Heart right ventricle (tissue), 16 donors: Measurements from ENCODE around the gene KANSL3. TPM values are rescaled to one million over a fixed set of nuclear protein-coding genes. Genes with fewer than 3 reads are reported as not detected.

Experiments
- ATAC-seq, 8 donors: fragments of 200-7000 bp; cut with Tn5 transposase; one replicate each; pipeline ENCODE4 v1.9.1; 2020; ENCODE audit warnings: mild to moderate bottlenecking in 8 of 8, moderate library complexity in 8 of 8, moderate number of reproducible peaks in 1 of 8
- DNase-seq, 2 donors: peaks; one replicate each; pipeline ENCODE4 v3.0.0-alpha.2; 2020
- H3K27ac ChIP-seq, 10 donors: fragments of 200-600 bp; sonication (generic) in 2 of 10; one replicate each; pipeline versions ENCODE4 v1.5.0 to v1.8.0; 2020 to 2022; ENCODE audit warnings: mild to moderate bottlenecking in 3 of 10
- H3K27me3 ChIP-seq, 7 donors: fragments of 200-600 bp; one replicate each; pipeline ENCODE4 v1.8.0; 2021 to 2022; ENCODE audit warnings: mild to moderate bottlenecking in 2 of 7
- H3K36me3 ChIP-seq, 9 donors: fragments of 200-600 bp; sonication (generic) in 1 of 9; one replicate each; pipeline versions ENCODE4 v1.5.0 to v1.8.0; 2020 to 2022; ENCODE audit warnings: mild to moderate bottlenecking in 2 of 9
- H3K4me1 ChIP-seq, 9 donors: fragments of 200-600 bp; sonication (generic) in 1 of 9; one replicate each; pipeline versions ENCODE4 v1.5.0 to v1.8.0; 2020 to 2022; ENCODE audit warnings: mild to moderate bottlenecking in 4 of 9
- H3K4me3 ChIP-seq, 10 donors: fragments of 200-600 bp; sonication (generic) in 2 of 10; one replicate each; pipeline versions ENCODE4 v1.5.0 to v1.8.0; 2020 to 2022; ENCODE audit warnings: mild to moderate bottlenecking in 7 of 10, moderate library complexity in 2 of 10
- H3K9me3 ChIP-seq, 11 donors: fragments of 200-600 bp in 10 of 11; sonication (generic) in 2 of 11; one replicate each; pipeline versions ENCODE4 v1.5.0 to v1.8.0; 2013 to 2022; ENCODE audit warnings: mild to moderate bottlenecking in 2 of 11, control low read depth in 1 of 11, moderate library complexity in 1 of 11
- CTCF ChIP-seq, 9 donors: fragments of 200-600 bp; sonication (generic) in 2 of 9; IDR thresholded peaks; one replicate each; pipeline versions ENCODE4 v1.5.0 to v1.8.0; 2021 to 2022; ENCODE audit warnings: antibody characterized with exemption in 9 of 9, mild to moderate bottlenecking in 5 of 9, moderate library complexity in 1 of 9
- WGBS, 2 donors: extraction: QIAGEN DNeasy Blood & Tissue Kit; methylation state at CpG; one replicate each; pipeline ENCODE4 v1.1.7; 2013; ENCODE audit warnings: inconsistent platforms in 1 of 2; 5-methylcytosine and 5-hydroxymethylcytosine counted together
- intact Hi-C, 10 donors: fragments of 100-400 bp; cut with DNase I; formaldehyde crosslinking; loops; one replicate each; pipeline versions ENCODE4 v1.11.1 to v1.14.2; 2022
- polyA plus RNA-seq, 2 donors: library from polyadenylated mRNA; stranded (reverse); fragments of 200-250 nt; gene quantifications; one replicate each; pipeline ENCODE4 v1.2.3, GENCODE V29; 2013
- total RNA-seq, 10 donors: library from RNA; stranded (reverse); fragmentation: NEBNext Ultra II Directional in 3 of 10; extraction: Animal tissue kit (Norgen Biotek cat#: 25700) in 3 of 10; gene quantifications; one replicate each; pipeline versions ENCODE4 v1.2.1 to v1.2.4, GENCODE V29; 2021 to 2023
- donor health status: Arrhythmogenic right ventricular cardiomyopathy.
- donor health status: ischemic (EF 13 %, LVEDD 7.1; RV severe dilation, severe dysfunction).
- donor health status: healthy with polysubstance abuse.
- donor health status: DM: no; HTN: yes; CAD: no.
- donor health status: DM: no; HTN: no; CAD: no.
- donor health status: ischemic (EF 25% LVEDD 6.9; RV normal size, moderate dysfunction).
- donor health status: ischemic (EF 25% LVEDD 5.7; RV mildly dilated, moderate dysfunction).
- donor health status: healthy.
- donor health status: DM: yes; HTN: yes; CAD: no.
- donor health status: Ischemic cardiomyopathy.
- donor health status: ischemic (EF 35%, LVEDD 5.7; RV mildly dilated, moderate dysfunction).
- donor health status: nonischemic (EF 11% LVEDD 7.7; RV severe dilation, severe dysfunction).
- donor health status: DM: yes; HTN: yes; CAD: no.
- donor health status: PGD.
- donor health status: ischemic (EF 29% LVEDD 5.4; RV normal size, mild dysfunction).
- donor health status: nonischemic (EF 23%, LVEDD 6.1; RV moderate dilation, normal function).

Gene KANSL3
- total and polyA plus RNA-seq, 12 donors, result 12.5 to 38.1 (median 30.4) TPM

GRCh38 chr2:96684883-96685576, 46.9 kb upstream of the KANSL3 start:
- Histone ChIP-seq H3K4me3 (peak overlapping the region in 1 of 10 donors; percentile 20), H3K9me3 (no peaks in the 10 kb centered on the region), H3K36me3 (no peaks in the 10 kb centered on the region), H3K27ac (no peak overlapping the region), H3K27me3 (peaks cover 0 to 7% (median 0%) of the 10 kb centered on the region in 7 donors), H3K4me1 (peaks cover 0 to 20% (median 10%) of the 10 kb centered on the region in 9 donors)
- TF ChIP-seq CTCF (IDR thresholded peaks at IDR 0.05), result no peak
- DNase-seq (no peak), ATAC-seq (peak in 6 of 8 donors; percentile 4 to 48 (median 8))
- WGBS, 2 donors, result 44 to 51% methylated on average over 16 of the region's 16 CpGs
- intact Hi-C loops, result no loop called here

- intact Hi-C loops, result no loop called here
- no peak for ATAC-seq
- H3K9me3 ChIP-seq, result no peaks in the 10 kb centered on the region
Observed at GRCh38 chr2:96683972-96684820, 46.1 kb upstream of the KANSL3 start.

GRCh38 chr2:96683307-96683706, 45.2 kb upstream of the KANSL3 start:
- DNase-seq, result no peak
- TF ChIP-seq CTCF (IDR thresholded peaks at IDR 0.05), result no peak
- intact Hi-C loops, result no loop called here

More at GRCh38 chr2:96683972-96684820, 46.1 kb upstream of the KANSL3 start:
- DNase-seq, result no peak
- no peak overlapping the region for H3K27ac ChIP-seq
- H3K36me3 ChIP-seq, result no peaks in the 10 kb centered on the region
- peaks cover 0 to 7% (median 0%) of the 10 kb centered on the region in 7 donors for H3K27me3 ChIP-seq
- 93 to 94% methylated on average over 13 of the region's 13 CpGs for WGBS, 2 donors
- TF ChIP-seq CTCF (IDR thresholded peaks at IDR 0.05), result no peak
- no peak overlapping the region for H3K4me3 ChIP-seq
- H3K4me1 ChIP-seq, result peaks cover 0 to 22% (median 10%) of the 10 kb centered on the region in 9 donors

GRCh38 chr2:96681540-96681939, 43.4 kb upstream of the KANSL3 start:
- TF ChIP-seq CTCF (IDR thresholded peaks at IDR 0.05), result no peak

More at GRCh38 chr2:96683307-96683706, 45.2 kb upstream of the KANSL3 start:
- ATAC-seq, result no peak
- Histone ChIP-seq H3K4me3 (no peak overlapping the region), H3K27ac (no peak overlapping the region), H3K36me3 (no peaks in the 10 kb centered on the region), H3K27me3 (peaks cover 0 to 7% (median 0%) of the 10 kb centered on the region in 7 donors), H3K9me3 (no peaks in the 10 kb centered on the region), H3K4me1 (peaks cover 0 to 22% (median 10%) of the 10 kb centered on the region in 9 donors)
- 86 to 88% methylated on average over 5 of the region's 5 CpGs for WGBS, 2 donors

More at GRCh38 chr2:96681540-96681939, 43.4 kb upstream of the KANSL3 start:
- peaks cover 0 to 22% (median 10%) of the 10 kb centered on the region in 9 donors for H3K4me1 ChIP-seq
- DNase-seq (no peak), ATAC-seq (no peak)
- H3K36me3 ChIP-seq, result no peaks in the 10 kb centered on the region
- H3K27ac ChIP-seq, result no peak overlapping the region
- peaks cover 0 to 7% (median 0%) of the 10 kb centered on the region in 7 donors for H3K27me3 ChIP-seq
- H3K4me3 ChIP-seq, result no peak overlapping the region
- WGBS, 2 donors, result 92% methylated on average over 4 of the region's 4 CpGs
- H3K9me3 ChIP-seq, result no peaks in the 10 kb centered on the region
- intact Hi-C loops, result no loop called here
